Heart left ventricle (tissue), 16 donors: ENCODE measurements around the gene EEF2K. TPM values are rescaled to one million over a fixed set of nuclear protein-coding genes. Genes with fewer than 3 reads are reported as not detected.

Experiments
- ATAC-seq, 4 donors: fragments of 200-7000 bp; cut with Tn5 transposase; one replicate each; pipeline ENCODE4 v1.9.1; 2020 to 2022; ENCODE audit warnings: moderate library complexity in 4 of 4, mild to moderate bottlenecking in 3 of 4, moderate number of reproducible peaks in 1 of 4
- DNase-seq, 5 donors: peaks; one replicate each; pipeline ENCODE4 v3.0.0-alpha.2; 2020
- H3K27ac ChIP-seq, 12 donors: fragments of 200-600 bp; sonication (generic) in 4 of 12; one replicate each; pipeline versions ENCODE4 v1.5.0 to v1.8.0; 2016 to 2022; ENCODE audit warnings: mild to moderate bottlenecking in 2 of 12
- H3K27me3 ChIP-seq, 9 donors: fragments of 200-600 bp; sonication (generic) in 2 of 9; one replicate each; pipeline versions ENCODE4 v1.5.1 to v1.8.0; 2016 to 2022; ENCODE audit warnings: mild to moderate bottlenecking in 3 of 9
- H3K36me3 ChIP-seq, 9 donors: fragments of 200-600 bp; sonication (generic) in 2 of 9; one replicate each; pipeline versions ENCODE4 v1.5.0 to v1.8.0; 2018 to 2022; ENCODE audit warnings: mild to moderate bottlenecking in 2 of 9
- H3K4me1 ChIP-seq, 12 donors: fragments of 200-600 bp; sonication (generic) in 4 of 12; one replicate each; pipeline versions ENCODE4 v1.5.0 to v1.8.0; 2016 to 2022; ENCODE audit warnings: mild to moderate bottlenecking in 3 of 12
- H3K4me3 ChIP-seq, 12 donors: fragments of 200-600 bp; sonication (generic) in 4 of 12; one replicate each; pipeline versions ENCODE4 v1.5.0 to v1.8.0; 2017 to 2022; ENCODE audit warnings: mild to moderate bottlenecking in 9 of 12, moderate library complexity in 4 of 12
- H3K9me3 ChIP-seq, 12 donors: fragments of 200-600 bp; sonication (generic) in 4 of 12; one replicate each; pipeline versions ENCODE4 v1.5.0 to v1.8.0; 2016 to 2022; ENCODE audit warnings: mild to moderate bottlenecking in 1 of 12
- POLR2A ChIP-seq, 2 donors: fragments of 450-650 bp; IDR thresholded peaks; one replicate each; pipeline ENCODE4 v1.6.1; 2017; ENCODE audit warnings: antibody characterized with exemption in 2 of 2, mild to moderate bottlenecking in 2 of 2, moderate library complexity in 2 of 2
- WGBS, 4 donors: extraction: QIAGEN DNeasy Blood & Tissue Kit in 2 of 4; methylation state at CpG; one replicate each; pipeline versions ENCODE4 v1.1.5 to v1.1.7; 2013 to 2018; 5-methylcytosine and 5-hydroxymethylcytosine counted together
- intact Hi-C, 10 donors: fragments of 100-400 bp; cut with DNase I; formaldehyde crosslinking; loops; one replicate each; pipeline versions ENCODE4 v1.11.1 to v1.14.2; 2022
- polyA plus RNA-seq, 2 donors: library from polyadenylated mRNA; stranded (reverse); fragments of 200-250 nt; gene quantifications; one replicate each; pipeline ENCODE4 v1.2.3, GENCODE V29; 2013
- total RNA-seq, 9 donors: library from RNA; depleted of rRNA in 2 of 9; stranded (reverse); fragments of >200 nt in 2 of 9; fragmentation: NEBNext Ultra II Directional in 3 of 9; extraction: Animal tissue kit (Norgen Biotek cat#: 25700) in 3 of 9; gene quantifications; one replicate each; pipeline versions ENCODE4 v1.1.0 to v1.2.4, GENCODE V29; 2016 to 2023
- TF ChIP-seq, protein P1 (sequence below), 12 donors: fragments of 200-600 bp; sonication (generic) in 4 of 12; IDR thresholded peaks; one replicate each; pipeline versions ENCODE4 v1.5.0 to v1.8.0; 2018 to 2022; ENCODE audit warnings: antibody characterized with exemption in 12 of 12, mild to moderate bottlenecking in 5 of 12
- donor health status: ischemic (EF 13 %, LVEDD 7.1; RV severe dilation, severe dysfunction).
- donor health status: healthy with polysubstance abuse.
- donor health status: DM: no; HTN: yes; CAD: no.
- donor health status: DM: no; HTN: no; CAD: no.
- donor health status: ischemic (EF 25% LVEDD 6.9; RV normal size, moderate dysfunction).
- donor health status: ischemic (EF 25% LVEDD 5.7; RV mildly dilated, moderate dysfunction).
- donor health status: healthy.
- donor health status: DM: yes; HTN: yes; CAD: no.
- donor health status: ischemic (EF 35%, LVEDD 5.7; RV mildly dilated, moderate dysfunction).
- donor health status: nonischemic (EF 11% LVEDD 7.7; RV severe dilation, severe dysfunction).
- donor health status: DM: yes; HTN: yes; CAD: no.
- donor health status: PGD.
- donor health status: ischemic (EF 29% LVEDD 5.4; RV normal size, mild dysfunction).
- donor health status: nonischemic (EF 23%, LVEDD 6.1; RV moderate dilation, normal function).

The EEF2K gene
- total and polyA plus RNA-seq, 11 donors = 8.3 to 33.6 (median 24.6) TPM

DNA sequence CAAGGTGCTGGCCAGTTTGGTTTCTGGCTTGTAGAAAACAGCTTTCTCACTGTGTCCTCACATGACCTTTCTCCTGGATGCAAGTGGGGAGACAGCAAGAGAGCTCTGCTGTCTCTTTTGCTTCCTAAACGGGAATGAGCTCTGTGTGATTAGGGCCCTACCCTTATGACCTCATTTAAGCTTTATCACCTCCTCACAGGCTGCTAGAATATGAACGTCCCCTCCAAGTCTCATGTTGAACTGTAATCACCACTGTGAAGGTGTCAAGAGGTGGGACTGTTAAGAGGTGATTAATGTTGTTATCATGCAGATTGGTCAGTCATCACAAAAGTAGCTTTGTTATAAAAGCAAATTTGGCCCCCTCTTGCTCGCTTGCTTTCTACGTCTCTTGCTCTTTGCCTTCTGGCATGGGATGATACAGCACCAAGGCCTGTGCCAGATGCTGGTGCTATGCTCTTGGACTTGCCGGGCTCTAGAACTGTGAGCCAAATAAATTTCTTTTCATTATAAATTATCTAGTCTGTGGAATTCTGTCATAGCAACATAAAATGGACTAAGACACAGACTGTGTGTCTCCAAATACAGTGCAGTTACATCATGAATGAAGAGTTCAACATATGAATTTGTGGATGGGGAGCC lies 76.3 kb downstream of the EEF2K start:
- intact Hi-C loops = no loop called here
- DNase-seq (no peak), ATAC-seq (no peak)
- 58 to 74% (median 62%) methylated on average over 5 of the region's 5 CpGs for WGBS, 4 donors
- no peak overlapping the region for H3K4me3 ChIP-seq
- H3K4me1 ChIP-seq = no peaks in the 10 kb centered on the region
- H3K36me3 ChIP-seq = peaks cover 0 to 93% (median 72%) of the 10 kb centered on the region in 9 donors
- H3K9me3 ChIP-seq = no peaks in the 10 kb centered on the region
- TF ChIP-seq POLR2A (IDR thresholded peaks at IDR 0.05) = no peak
- TF ChIP-seq, protein P1, sequence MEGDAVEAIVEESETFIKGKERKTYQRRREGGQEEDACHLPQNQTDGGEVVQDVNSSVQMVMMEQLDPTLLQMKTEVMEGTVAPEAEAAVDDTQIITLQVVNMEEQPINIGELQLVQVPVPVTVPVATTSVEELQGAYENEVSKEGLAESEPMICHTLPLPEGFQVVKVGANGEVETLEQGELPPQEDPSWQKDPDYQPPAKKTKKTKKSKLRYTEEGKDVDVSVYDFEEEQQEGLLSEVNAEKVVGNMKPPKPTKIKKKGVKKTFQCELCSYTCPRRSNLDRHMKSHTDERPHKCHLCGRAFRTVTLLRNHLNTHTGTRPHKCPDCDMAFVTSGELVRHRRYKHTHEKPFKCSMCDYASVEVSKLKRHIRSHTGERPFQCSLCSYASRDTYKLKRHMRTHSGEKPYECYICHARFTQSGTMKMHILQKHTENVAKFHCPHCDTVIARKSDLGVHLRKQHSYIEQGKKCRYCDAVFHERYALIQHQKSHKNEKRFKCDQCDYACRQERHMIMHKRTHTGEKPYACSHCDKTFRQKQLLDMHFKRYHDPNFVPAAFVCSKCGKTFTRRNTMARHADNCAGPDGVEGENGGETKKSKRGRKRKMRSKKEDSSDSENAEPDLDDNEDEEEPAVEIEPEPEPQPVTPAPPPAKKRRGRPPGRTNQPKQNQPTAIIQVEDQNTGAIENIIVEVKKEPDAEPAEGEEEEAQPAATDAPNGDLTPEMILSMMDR (IDR thresholded peaks at IDR 0.05) = no peak
- H3K27me3 ChIP-seq = no peaks in the 10 kb centered on the region
- H3K27ac ChIP-seq = no peak overlapping the region

DNA sequence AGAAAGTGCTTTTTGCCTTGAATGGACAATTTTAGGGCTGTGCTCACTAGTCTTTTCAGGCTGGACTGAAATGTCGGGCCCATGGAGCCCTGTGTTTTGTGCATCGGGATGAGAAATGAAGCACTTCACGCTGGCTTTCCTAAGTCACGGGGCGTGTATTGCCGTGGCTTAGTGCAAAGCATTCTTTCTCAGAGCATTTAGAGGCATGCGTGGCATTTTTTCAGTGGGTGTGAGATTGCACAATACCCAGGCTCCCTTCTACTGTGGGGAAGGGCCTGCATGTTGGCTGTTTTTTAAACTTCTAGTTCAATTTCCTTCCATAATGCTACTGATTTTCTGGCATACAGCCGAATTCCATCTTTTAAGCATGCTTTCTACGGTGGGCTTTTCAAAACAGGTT lies 78.6 kb downstream of the EEF2K start:
- H3K4me3 ChIP-seq = no peak overlapping the region
- DNase-seq (no peak), ATAC-seq (no peak)
- no peaks in the 10 kb centered on the region for H3K27me3 ChIP-seq
- no peak overlapping the region for H3K27ac ChIP-seq
- intact Hi-C loops = loop anchor here in 1 of 10 donors (5.0 kb wide), 1 partner anchor 72 kb away; no protein-coding TSS in a partner anchor
- H3K4me1 ChIP-seq = no peaks in the 10 kb centered on the region
- TF ChIP-seq, protein P1 (IDR thresholded peaks at IDR 0.05) = no peak
- TF ChIP-seq POLR2A (IDR thresholded peaks at IDR 0.05) = no peak
- 84 to 94% (median 91%) methylated on average over 9 of the region's 9 CpGs for WGBS, 4 donors
- peaks cover 0 to 70% (median 56%) of the 10 kb centered on the region in 9 donors for H3K36me3 ChIP-seq
- H3K9me3 ChIP-seq = no peaks in the 10 kb centered on the region

DNA sequence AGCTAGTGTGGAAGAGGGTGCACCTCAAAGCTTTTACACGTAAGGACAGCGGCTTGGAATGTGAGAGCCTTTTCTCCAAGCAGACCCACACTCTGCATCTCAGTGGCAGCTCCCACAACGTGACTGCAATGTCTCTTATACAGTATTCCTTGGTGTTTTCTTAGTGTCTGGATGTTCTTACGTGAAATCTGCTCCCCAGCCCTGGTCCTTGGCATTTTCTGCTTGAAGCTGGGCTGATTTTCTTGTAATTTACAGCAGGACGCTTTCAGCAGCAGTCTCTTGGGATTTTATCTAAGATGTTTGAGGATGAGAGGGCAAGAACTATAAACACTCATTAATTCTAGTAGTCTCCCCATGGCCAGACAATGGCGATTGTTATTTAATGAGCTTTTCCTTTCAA lies 79.0 kb downstream of the EEF2K start:
- no peaks in the 10 kb centered on the region for H3K9me3 ChIP-seq
- TF ChIP-seq POLR2A (IDR thresholded peaks at IDR 0.05) = no peak
- TF ChIP-seq, protein P1 (IDR thresholded peaks at IDR 0.05) = no peak
- H3K27ac ChIP-seq = no peak overlapping the region
- ATAC-seq (no peak), DNase-seq (no peak)
- no peaks in the 10 kb centered on the region for H3K4me1 ChIP-seq
- no peak overlapping the region for H3K4me3 ChIP-seq
- 83 to 86% (median 84%) methylated on average over 6 of the region's 6 CpGs for WGBS, 4 donors
- no peaks in the 10 kb centered on the region for H3K27me3 ChIP-seq
- peaks cover 0 to 66% (median 52%) of the 10 kb centered on the region in 9 donors for H3K36me3 ChIP-seq
- intact Hi-C loops = loop anchor here in 1 of 10 donors (5.0 kb wide), 1 partner anchor 73 kb away; no protein-coding TSS in a partner anchor

DNA sequence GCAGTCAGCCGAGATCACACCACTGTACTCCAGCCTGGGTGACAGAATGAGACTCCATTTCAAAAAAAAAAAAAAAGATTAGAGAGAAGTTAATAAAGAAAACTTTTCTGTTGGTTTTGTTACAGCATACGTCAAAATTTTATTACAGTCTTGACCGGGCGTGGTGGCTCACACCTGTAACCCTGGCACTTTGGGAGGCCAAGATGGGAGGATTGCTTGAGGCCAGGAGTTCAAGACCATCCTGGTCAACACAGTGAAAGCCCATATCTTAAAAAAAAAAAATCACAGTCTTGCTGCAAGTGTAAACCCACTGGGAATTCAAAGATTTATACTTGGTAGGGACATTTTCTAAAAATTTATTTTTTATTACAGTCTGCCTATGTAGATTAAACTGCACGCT lies 84.9 kb downstream of the EEF2K start:
- no peaks in the 10 kb centered on the region for H3K9me3 ChIP-seq
- H3K27me3 ChIP-seq = no peaks in the 10 kb centered on the region
- no peak for TF ChIP-seq POLR2A (IDR thresholded peaks at IDR 0.05)
- TF ChIP-seq, protein P1 (IDR thresholded peaks at IDR 0.05) = no peak
- H3K27ac ChIP-seq = no peak overlapping the region
- intact Hi-C loops = loop anchor here in 8 of 10 donors (5.0 to 10.0 kb wide), 7 partner anchors 46 to 336 kb away; partner anchors contain the start of genes MOSMO (in 4 of the 8), PDZD9 (in 4 of the 8), UQCRC2 (in 2 of the 8) and VWA3A (in 2 of the 8)
- WGBS, 4 donors = 95 to 98% (median 97%) methylated on average over 5 of the region's 5 CpGs
- ATAC-seq (no peak), DNase-seq (no peak)
- peaks cover 0 to 2% (median 0%) of the 10 kb centered on the region in 12 donors for H3K4me1 ChIP-seq
- H3K36me3 ChIP-seq = peaks cover 0 to 6% (median 0%) of the 10 kb centered on the region in 9 donors
- H3K4me3 ChIP-seq = no peak overlapping the region
